PFSK-1 (cell line): ENCODE measurements around the gene COMMD7.

Experiments used
- FOXP2 ChIP-seq: optimal IDR thresholded peaks from 2 replicates; pipeline ENCODE3; 2011; ENCODE audit warnings: borderline replicate concordance, control low read depth, inconsistent platforms; ENCODE audit not compliant: insufficient read depth; ENCODE audit errors: extremely low read length, extremely low read depth
- POLR2AphosphoS5 ChIP-seq: IDR thresholded peaks from 2 replicates; pipeline ENCODE4 v1.6.1; 2012; ENCODE audit warnings: low read depth, mild to moderate bottlenecking, control low read depth, low read length, moderate library complexity
- REST ChIP-seq, 2 experiments: IDR thresholded peaks; 2 replicates each; pipeline versions ENCODE4 v1.6.1 to v1.8.0; 2011 to 2012; ENCODE audit warnings: low read depth in 2 of 2, low read length in 2 of 2, control low read depth in 1 of 2, inconsistent platforms in 1 of 2, mild to moderate bottlenecking in 1 of 2, moderate library complexity in 1 of 2; ENCODE audit not compliant: insufficient read depth in 1 of 2
- SIN3A ChIP-seq: IDR thresholded peaks from 2 replicates; pipeline ENCODE4 v1.6.1; 2012; ENCODE audit warnings: mild to moderate bottlenecking, low read length, moderate library complexity, borderline replicate concordance; ENCODE audit not compliant: insufficient read depth
- TAF1 ChIP-seq: IDR thresholded peaks from 2 replicates; pipeline ENCODE4 v1.6.1; 2012; ENCODE audit warnings: low read length, control low read depth, borderline replicate concordance; ENCODE audit not compliant: insufficient read depth

DNA sequence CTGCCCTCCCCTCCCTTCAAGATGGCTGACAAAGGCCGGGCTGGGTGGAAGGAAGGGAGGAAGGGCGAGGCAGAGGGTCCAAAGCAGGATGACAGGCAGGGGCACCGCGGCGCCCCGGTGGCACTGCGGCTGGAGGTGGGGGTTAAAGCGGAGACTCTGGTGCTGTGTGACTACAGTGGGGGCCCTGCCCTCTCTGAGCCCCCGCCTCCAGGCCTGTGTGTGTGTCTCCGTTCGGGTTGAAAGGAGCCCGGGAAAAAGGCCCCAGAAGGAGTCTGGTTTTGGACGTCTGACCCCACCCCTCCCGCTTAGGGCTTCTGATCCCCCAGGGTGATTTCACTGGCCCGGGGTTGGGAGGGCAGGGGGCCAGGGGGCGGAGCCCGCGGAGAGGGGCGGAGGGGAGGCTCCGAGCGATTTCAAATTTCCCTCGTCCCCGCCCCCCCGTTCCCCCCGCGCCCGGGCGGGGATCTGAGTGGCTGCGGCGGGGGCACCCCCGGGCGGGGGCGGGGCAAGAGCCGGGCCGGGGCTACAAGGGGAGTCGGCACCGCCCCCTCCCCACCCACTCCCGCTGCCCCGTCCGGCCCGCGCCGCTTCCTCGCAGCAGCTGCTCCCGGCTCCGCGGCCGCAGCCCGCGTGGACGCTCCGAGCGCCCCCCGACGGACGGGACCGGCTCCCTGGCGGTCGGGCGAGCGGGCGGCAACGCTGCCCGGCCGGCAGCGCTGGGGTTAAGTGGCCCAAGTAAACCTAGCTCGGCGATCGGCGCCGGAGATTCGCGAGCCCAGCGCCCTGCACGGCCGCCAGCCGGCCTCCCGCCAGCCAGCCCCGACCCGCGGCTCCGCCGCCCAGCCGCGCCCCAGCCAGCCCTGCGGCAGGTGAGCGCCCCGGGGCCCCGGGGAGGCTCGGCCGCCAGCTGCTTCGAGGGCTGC is 18.8 kb upstream of the COMMD7 start, which contains the start of gene DNMT3B:
- TF ChIP-seq REST (IDR thresholded peaks at IDR 0.05; ENCODE audit: insufficient read depth in 1 of 2, low read depth in 2 of 2, low read length in 2 of 2) (no peak), SIN3A (0 out of 2 replicates have a peak, but pooled peaks have one; percentile 26), POLR2AphosphoS5 (peak; percentile 57; the same call in 1 of the 2 replicates), FOXP2 (peak; percentile 60), TAF1 (no peak)
